ENCODE measurements around the gene MAST4.

The MAST4 gene

GRCh38 chr5:66608501-66608900 lies 12.3 kb downstream of the MAST4 start:
- H3K9ac ChIP-seq (ENCODE audit: low read depth, low read length) = no peak overlapping the region
- H3K4me1 ChIP-seq (ENCODE audit: control insufficient read depth, insufficient read depth, low read length) = no peaks in the 10 kb centered on the region
- H3K27me3 ChIP-seq (ENCODE audit: control insufficient read depth, insufficient read depth, low read length) = no peaks in the 10 kb centered on the region
- no peak overlapping the region for H3K4me3 ChIP-seq (ENCODE audit: low read depth, low read length)
- no peaks in the 10 kb centered on the region for H3K9me3 ChIP-seq (ENCODE audit: control insufficient read depth, insufficient read depth, low read length)
- H3K36me3 ChIP-seq (ENCODE audit: control insufficient read depth, insufficient read depth, low read length) = no peaks in the 10 kb centered on the region

GRCh38 chr5:66609615-66610014 lies 13.4 kb downstream of the MAST4 start:
- no peaks in the 10 kb centered on the region for H3K36me3 ChIP-seq (ENCODE audit: control insufficient read depth, insufficient read depth, low read length)
- no peak overlapping the region for H3K4me3 ChIP-seq (ENCODE audit: low read depth, low read length)
- no peaks in the 10 kb centered on the region for H3K27me3 ChIP-seq (ENCODE audit: control insufficient read depth, insufficient read depth, low read length)
- no peak overlapping the region for H3K9ac ChIP-seq (ENCODE audit: low read depth, low read length)
- H3K9me3 ChIP-seq (ENCODE audit: control insufficient read depth, insufficient read depth, low read length) = no peaks in the 10 kb centered on the region
- no peaks in the 10 kb centered on the region for H3K4me1 ChIP-seq (ENCODE audit: control insufficient read depth, insufficient read depth, low read length)

DNA sequence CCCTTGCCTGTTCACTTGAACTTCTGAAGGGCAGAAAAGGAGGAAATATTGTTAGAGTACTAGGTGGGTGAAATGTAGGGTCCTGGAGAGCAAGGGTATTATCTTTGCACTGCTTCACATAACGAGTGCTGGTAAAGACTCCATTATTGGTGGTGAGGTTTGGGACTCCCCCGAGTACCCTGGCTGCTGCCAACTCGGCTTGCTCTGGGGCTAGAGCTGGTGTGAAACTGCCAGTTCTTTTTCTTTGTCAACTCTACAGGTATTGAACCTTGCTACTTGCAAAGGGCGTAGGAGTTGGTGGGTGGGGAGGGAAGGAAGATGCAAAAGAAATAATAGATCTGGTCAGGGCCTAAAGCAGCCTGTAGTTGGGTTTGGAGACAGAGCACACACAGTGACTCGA lies 16.0 kb downstream of the MAST4 start:
- Histone ChIP-seq H3K27me3 (ENCODE audit: control insufficient read depth, insufficient read depth, low read length) (no peaks in the 10 kb centered on the region), H3K4me3 (ENCODE audit: low read depth, low read length) (no peak overlapping the region), H3K9ac (ENCODE audit: low read depth, low read length) (no peak overlapping the region), H3K4me1 (ENCODE audit: control insufficient read depth, insufficient read depth, low read length) (no peaks in the 10 kb centered on the region), H3K9me3 (ENCODE audit: control insufficient read depth, insufficient read depth, low read length) (no peaks in the 10 kb centered on the region), H3K36me3 (ENCODE audit: control insufficient read depth, insufficient read depth, low read length) (no peaks in the 10 kb centered on the region)

DNA sequence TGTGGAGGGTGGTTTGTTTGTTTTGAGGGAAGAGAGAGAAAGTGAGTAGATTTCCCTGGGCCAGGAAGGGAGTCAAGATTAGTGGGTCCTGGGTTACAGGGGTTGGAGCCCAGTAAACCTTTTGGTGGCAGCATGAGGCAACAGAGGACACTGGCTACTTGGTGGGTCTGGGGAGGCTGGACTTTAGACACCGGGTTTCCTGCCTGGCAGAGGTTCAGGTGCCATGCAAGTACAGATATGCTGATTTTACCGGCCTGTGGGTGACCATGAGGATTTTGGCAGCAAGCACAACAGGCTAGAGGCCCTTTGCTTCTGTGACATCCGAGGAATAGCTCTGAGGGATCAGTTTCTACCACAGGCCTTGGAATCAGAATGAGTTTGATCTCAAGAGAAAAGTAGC lies 18.9 kb downstream of the MAST4 start:
- H3K9me3 ChIP-seq (ENCODE audit: control insufficient read depth, insufficient read depth, low read length) = no peaks in the 10 kb centered on the region
- no peak overlapping the region for H3K9ac ChIP-seq (ENCODE audit: low read depth, low read length)
- no peaks in the 10 kb centered on the region for H3K27me3 ChIP-seq (ENCODE audit: control insufficient read depth, insufficient read depth, low read length)
- no peak overlapping the region for H3K4me3 ChIP-seq (ENCODE audit: low read depth, low read length)
- no peaks in the 10 kb centered on the region for H3K4me1 ChIP-seq (ENCODE audit: control insufficient read depth, insufficient read depth, low read length)
- no peaks in the 10 kb centered on the region for H3K36me3 ChIP-seq (ENCODE audit: control insufficient read depth, insufficient read depth, low read length)

GRCh38 chr5:66615894-66616293 lies 19.7 kb downstream of the MAST4 start:
- H3K9me3 ChIP-seq (ENCODE audit: control insufficient read depth, insufficient read depth, low read length) = no peaks in the 10 kb centered on the region
- H3K27me3 ChIP-seq (ENCODE audit: control insufficient read depth, insufficient read depth, low read length) = no peaks in the 10 kb centered on the region
- no peaks in the 10 kb centered on the region for H3K36me3 ChIP-seq (ENCODE audit: control insufficient read depth, insufficient read depth, low read length)

GRCh38 chr5:66616520-66617225 lies 20.5 kb downstream of the MAST4 start:
- Histone ChIP-seq H3K4me1 (ENCODE audit: control insufficient read depth, insufficient read depth, low read length) (no peaks in the 10 kb centered on the region), H3K9me3 (ENCODE audit: control insufficient read depth, insufficient read depth, low read length) (no peaks in the 10 kb centered on the region), H3K27me3 (ENCODE audit: control insufficient read depth, insufficient read depth, low read length) (no peaks in the 10 kb centered on the region), H3K36me3 (ENCODE audit: control insufficient read depth, insufficient read depth, low read length) (no peaks in the 10 kb centered on the region), H3K9ac (ENCODE audit: low read depth, low read length) (no peak overlapping the region), H3K4me3 (ENCODE audit: low read depth, low read length) (no peak overlapping the region)

More at GRCh38 chr5:66615894-66616293, 19.7 kb downstream of the MAST4 start:
- H3K9ac ChIP-seq (ENCODE audit: low read depth, low read length) = no peak overlapping the region
- no peak overlapping the region for H3K4me3 ChIP-seq (ENCODE audit: low read depth, low read length)
- H3K4me1 ChIP-seq (ENCODE audit: control insufficient read depth, insufficient read depth, low read length) = no peaks in the 10 kb centered on the region

DNA sequence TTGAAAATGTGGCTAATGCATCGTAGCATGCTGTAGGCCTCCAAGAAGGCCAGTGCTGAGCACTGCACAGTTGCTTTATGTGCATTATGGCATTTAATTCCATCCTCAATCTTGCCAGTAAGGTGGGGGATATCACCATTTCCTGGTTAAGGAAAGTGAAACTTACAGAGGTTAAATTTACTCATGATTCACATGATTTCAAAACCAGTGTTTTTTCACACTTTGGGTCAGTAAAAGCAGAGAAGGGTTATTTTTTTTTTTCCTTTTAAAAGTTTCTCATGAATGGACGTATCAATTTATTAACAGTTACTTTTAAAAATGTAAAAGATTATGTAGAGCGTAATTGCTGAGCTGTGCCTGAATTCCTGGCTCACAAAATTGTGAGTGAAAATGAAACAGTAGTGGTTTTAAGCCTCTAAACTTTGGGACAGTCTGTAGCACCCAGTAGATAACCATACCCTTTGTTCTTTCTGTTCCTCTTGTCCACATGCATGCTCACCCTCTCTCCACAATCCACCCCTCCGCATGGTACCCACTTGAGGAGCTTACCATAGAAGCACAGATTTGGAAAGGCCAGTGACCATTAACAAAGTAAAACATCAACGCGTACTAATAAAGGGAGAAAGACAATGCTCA lies 21.2 kb downstream of the MAST4 start:
- H3K9me3 ChIP-seq (ENCODE audit: control insufficient read depth, insufficient read depth, low read length) = no peaks in the 10 kb centered on the region
- H3K36me3 ChIP-seq (ENCODE audit: control insufficient read depth, insufficient read depth, low read length) = no peaks in the 10 kb centered on the region
- H3K27me3 ChIP-seq (ENCODE audit: control insufficient read depth, insufficient read depth, low read length) = no peaks in the 10 kb centered on the region
- H3K4me1 ChIP-seq (ENCODE audit: control insufficient read depth, insufficient read depth, low read length) = no peaks in the 10 kb centered on the region
- H3K4me3 ChIP-seq (ENCODE audit: low read depth, low read length) = no peak overlapping the region
- no peak overlapping the region for H3K9ac ChIP-seq (ENCODE audit: low read depth, low read length)

GRCh38 chr5:66617991-66618768 lies 22.0 kb downstream of the MAST4 start:
- H3K27me3 ChIP-seq (ENCODE audit: control insufficient read depth, insufficient read depth, low read length) = no peaks in the 10 kb centered on the region
- H3K9ac ChIP-seq (ENCODE audit: low read depth, low read length) = no peak overlapping the region
- no peaks in the 10 kb centered on the region for H3K4me1 ChIP-seq (ENCODE audit: control insufficient read depth, insufficient read depth, low read length)
- no peak overlapping the region for H3K4me3 ChIP-seq (ENCODE audit: low read depth, low read length)
- H3K36me3 ChIP-seq (ENCODE audit: control insufficient read depth, insufficient read depth, low read length) = no peaks in the 10 kb centered on the region
- no peaks in the 10 kb centered on the region for H3K9me3 ChIP-seq (ENCODE audit: control insufficient read depth, insufficient read depth, low read length)

DNA sequence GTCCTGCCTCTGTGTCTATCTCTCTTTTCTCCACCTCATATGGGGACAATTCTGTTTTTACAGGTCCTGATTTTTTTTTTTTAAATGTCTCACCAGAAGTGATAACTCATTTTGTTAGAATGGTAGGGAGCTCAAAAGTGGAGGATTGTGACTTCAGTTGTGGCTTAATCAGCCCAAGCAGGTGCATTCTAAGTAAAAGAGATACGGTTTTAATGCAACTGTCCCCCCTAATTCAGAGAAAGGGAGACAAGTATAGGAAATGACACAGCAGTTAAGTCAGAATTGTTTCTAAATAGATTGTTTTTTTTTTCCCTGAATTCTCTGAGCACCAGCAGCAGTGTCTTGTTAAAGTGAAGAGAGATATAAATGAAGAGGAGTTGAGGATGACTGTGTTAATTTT lies 24.5 kb downstream of the MAST4 start:
- H3K27me3 ChIP-seq (ENCODE audit: control insufficient read depth, insufficient read depth, low read length) = no peaks in the 10 kb centered on the region
- H3K36me3 ChIP-seq (ENCODE audit: control insufficient read depth, insufficient read depth, low read length) = no peaks in the 10 kb centered on the region
- H3K4me1 ChIP-seq (ENCODE audit: control insufficient read depth, insufficient read depth, low read length) = no peaks in the 10 kb centered on the region
- H3K9me3 ChIP-seq (ENCODE audit: control insufficient read depth, insufficient read depth, low read length) = no peaks in the 10 kb centered on the region
- H3K9ac ChIP-seq (ENCODE audit: low read depth, low read length) = no peak overlapping the region
- no peak overlapping the region for H3K4me3 ChIP-seq (ENCODE audit: low read depth, low read length)

DNA sequence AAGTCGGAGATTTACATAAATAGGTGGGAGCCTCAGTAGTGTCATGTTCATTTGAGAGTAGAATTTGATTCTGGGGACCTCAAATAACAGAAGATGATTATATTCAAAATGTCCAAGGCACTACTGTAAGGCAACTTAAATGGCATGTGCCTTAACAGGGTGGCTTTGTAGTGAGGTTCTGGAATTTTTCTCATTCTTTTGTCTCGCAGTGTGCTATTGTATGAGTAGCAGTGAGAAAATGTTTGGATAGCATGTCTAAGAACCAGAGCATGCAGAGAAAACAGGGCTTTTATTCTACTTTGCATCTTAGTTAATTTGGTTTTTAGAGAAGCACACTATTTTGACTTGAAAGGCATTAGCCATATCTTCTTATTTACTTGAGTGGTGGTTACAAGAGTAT lies 25.0 kb downstream of the MAST4 start:
- Histone ChIP-seq H3K9ac (ENCODE audit: low read depth, low read length) (no peak overlapping the region), H3K4me3 (ENCODE audit: low read depth, low read length) (no peak overlapping the region), H3K36me3 (ENCODE audit: control insufficient read depth, insufficient read depth, low read length) (no peaks in the 10 kb centered on the region), H3K27me3 (ENCODE audit: control insufficient read depth, insufficient read depth, low read length) (no peaks in the 10 kb centered on the region), H3K9me3 (ENCODE audit: control insufficient read depth, insufficient read depth, low read length) (no peaks in the 10 kb centered on the region), H3K4me1 (ENCODE audit: control insufficient read depth, insufficient read depth, low read length) (no peaks in the 10 kb centered on the region)

DNA sequence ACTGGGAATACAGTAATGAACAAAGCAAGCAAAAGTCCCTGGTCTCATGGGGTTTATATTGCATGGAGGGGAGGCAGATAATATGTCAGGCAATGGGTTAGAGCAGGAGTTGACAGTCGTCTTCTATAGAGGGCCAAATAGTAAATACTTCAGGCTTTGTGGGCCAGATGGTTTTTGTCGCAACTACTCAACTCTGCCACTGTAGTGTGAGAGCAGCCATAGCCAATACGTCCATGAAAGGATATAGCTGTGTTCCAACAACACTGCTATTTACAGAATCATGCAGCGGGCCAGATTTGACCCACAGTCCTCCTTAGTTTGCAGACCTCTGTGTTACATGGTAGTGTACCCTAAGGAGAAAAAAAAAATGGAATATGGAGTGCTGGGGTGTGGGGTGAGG lies 25.5 kb downstream of the MAST4 start:
- no peaks in the 10 kb centered on the region for H3K27me3 ChIP-seq (ENCODE audit: control insufficient read depth, insufficient read depth, low read length)
- H3K36me3 ChIP-seq (ENCODE audit: control insufficient read depth, insufficient read depth, low read length) = no peaks in the 10 kb centered on the region
- no peaks in the 10 kb centered on the region for H3K4me1 ChIP-seq (ENCODE audit: control insufficient read depth, insufficient read depth, low read length)
- H3K9me3 ChIP-seq (ENCODE audit: control insufficient read depth, insufficient read depth, low read length) = no peaks in the 10 kb centered on the region
- H3K4me3 ChIP-seq (ENCODE audit: low read depth, low read length) = no peak overlapping the region
- no peak overlapping the region for H3K9ac ChIP-seq (ENCODE audit: low read depth, low read length)

GRCh38 chr5:66628561-66628960 lies 32.4 kb downstream of the MAST4 start:
- no peak overlapping the region for H3K4me3 ChIP-seq (ENCODE audit: low read depth, low read length)
- no peak overlapping the region for H3K9ac ChIP-seq (ENCODE audit: low read depth, low read length)
- peaks cover under 1% of the 10 kb centered on the region for H3K4me1 ChIP-seq (ENCODE audit: control insufficient read depth, insufficient read depth, low read length)

More at GRCh38 chr5:66628561-66628960, 32.4 kb downstream of the MAST4 start:
- Histone ChIP-seq H3K27me3 (ENCODE audit: control insufficient read depth, insufficient read depth, low read length) (no peaks in the 10 kb centered on the region), H3K9me3 (ENCODE audit: control insufficient read depth, insufficient read depth, low read length) (no peaks in the 10 kb centered on the region), H3K36me3 (ENCODE audit: control insufficient read depth, insufficient read depth, low read length) (no peaks in the 10 kb centered on the region)
